Coronary artery (tissue), 2 donors: ENCODE measurements around the gene ABHD6.

Experiments
- DNase-seq: peaks from one replicate; pipeline ENCODE4 v3.0.0-alpha.2; 2017; ENCODE audit warnings: low spot score
- H3K27ac ChIP-seq, 2 donors: fragments of 200-600 bp; sonication (generic); one replicate each; pipeline ENCODE4 v1.5.1; 2016 to 2019
- H3K4me3 ChIP-seq: fragments of 200-600 bp; sonication (generic); 2 replicates; pipeline ENCODE4 v1.5.1; 2016; ENCODE audit warnings: mild to moderate bottlenecking, moderate library complexity
- CTCF ChIP-seq: fragments of 200-600 bp; sonication (generic); IDR thresholded peaks from one replicate; pipeline ENCODE4 v1.5.1; 2019; ENCODE audit warnings: antibody characterized with exemption

Gene ABHD6

GRCh38 chr3:58291671-58292338, 54.2 kb downstream of the ABHD6 start:
- no peak for TF ChIP-seq CTCF
- H3K4me3 ChIP-seq = no peak overlapping the region
- no peak overlapping the region for H3K27ac ChIP-seq
- no peak for DNase-seq

GRCh38 chr3:58292866-58293265, 55.3 kb downstream of the ABHD6 start:
- H3K4me3 ChIP-seq = no peak overlapping the region
- DNase-seq = no peak
- no peak for TF ChIP-seq CTCF
- no peak overlapping the region for H3K27ac ChIP-seq

GRCh38 chr3:58293516-58293915, 55.9 kb downstream of the ABHD6 start:
- no peak for TF ChIP-seq CTCF
- Histone ChIP-seq H3K27ac (no peak overlapping the region), H3K4me3 (no peak overlapping the region)
- DNase-seq = no peak

- H3K27ac ChIP-seq = no peak overlapping the region
- TF ChIP-seq CTCF = no peak
- no peak for DNase-seq
- no peak overlapping the region for H3K4me3 ChIP-seq
These were observed 58.7 kb downstream of the ABHD6 start for GRCh38 chr3:58296269-58296668.

GRCh38 chr3:58296843-58297242, 59.3 kb downstream of the ABHD6 start:
- no peak for TF ChIP-seq CTCF
- H3K4me3 ChIP-seq = no peak overlapping the region
- DNase-seq = no peak
- no peak overlapping the region for H3K27ac ChIP-seq

GRCh38 chr3:58298190-58298589, 60.6 kb downstream of the ABHD6 start:
- DNase-seq = no peak
- no peak for TF ChIP-seq CTCF
- Histone ChIP-seq H3K27ac (no peak overlapping the region), H3K4me3 (no peak overlapping the region)

- H3K4me3 ChIP-seq = no peak overlapping the region
- TF ChIP-seq CTCF = no peak
- no peak overlapping the region for H3K27ac ChIP-seq
- no peak for DNase-seq
These were observed 61.5 kb downstream of the ABHD6 start for GRCh38 chr3:58299075-58299474.
